ENCODE data around the gene PTPRR.
"Not testable (repeated sequence)": the region's sequence is repeated elsewhere in the genome, so short reads cannot be mapped to it uniquely, and the experiment has no call there.

Gene PTPRR

DNA sequence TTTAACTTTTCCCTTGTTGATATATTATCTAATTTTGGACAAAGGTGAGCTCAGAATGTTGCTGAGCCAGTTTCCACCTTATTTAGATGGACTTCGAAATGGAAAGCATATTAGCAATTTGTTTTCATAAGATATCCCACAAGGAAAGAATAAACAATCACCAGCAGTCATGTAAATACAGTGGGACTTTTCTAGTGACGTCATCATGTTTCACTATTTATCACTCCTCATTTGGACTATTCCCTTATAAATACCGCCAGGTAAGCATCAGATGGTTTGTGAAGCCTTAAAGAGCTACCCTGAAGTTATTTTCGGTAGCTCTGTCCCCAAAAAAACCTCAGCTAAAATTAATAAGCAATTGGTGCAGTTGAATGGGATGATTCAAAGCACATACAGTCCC lies 110.7 kb downstream of the PTPRR start:
- DNase-seq (ENCODE audit: extremely low spot score, insufficient read length, low read depth) (no peak), FAIRE-seq (no peak)

DNA sequence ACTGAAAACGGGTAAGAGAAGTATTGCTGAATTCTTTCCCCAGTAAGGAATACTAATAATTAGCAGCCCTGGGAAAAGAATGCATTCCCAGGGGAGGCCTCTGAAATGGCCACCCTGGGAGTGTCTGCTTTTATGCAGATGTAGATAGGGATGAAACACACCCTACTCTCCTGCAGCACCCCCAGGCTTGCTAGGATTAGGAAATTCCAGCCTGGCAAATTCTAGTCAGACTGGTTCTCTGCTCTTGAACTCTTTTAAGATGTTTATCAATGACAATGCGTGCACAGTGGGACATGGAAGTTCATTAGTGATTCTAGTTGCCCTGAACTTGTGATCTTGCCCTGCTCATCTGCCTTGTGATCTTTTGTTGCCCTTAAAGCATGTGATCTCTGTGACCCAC lies 112.5 kb downstream of the PTPRR start:
- not testable (repeated sequence) for FAIRE-seq; DNase-seq (ENCODE audit: extremely low spot score, insufficient read length, low read depth)

DNA sequence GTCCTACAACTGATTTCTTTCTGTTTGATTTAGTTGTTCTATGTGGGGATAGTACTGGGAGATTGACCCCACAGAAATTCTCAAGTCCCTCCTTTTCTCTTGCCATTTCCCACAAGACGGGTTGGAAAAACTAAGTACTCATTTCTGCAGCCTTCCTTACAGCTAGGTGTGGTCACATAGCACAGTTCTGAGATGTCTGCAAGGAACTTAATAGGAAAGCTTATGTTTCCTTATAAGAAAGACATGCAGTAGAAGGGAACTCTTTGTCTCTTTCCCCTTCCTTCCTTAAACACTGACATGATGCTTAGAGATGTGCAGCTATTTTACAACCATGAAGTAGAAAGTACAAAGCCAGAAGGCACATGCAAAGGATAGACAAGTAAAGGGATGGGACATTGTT lies 113.7 kb downstream of the PTPRR start:
- no peak for FAIRE-seq
- DNase-seq (ENCODE audit: extremely low spot score, insufficient read length, low read depth), result no peak

- no peak for FAIRE-seq
- no peak for DNase-seq (ENCODE audit: extremely low spot score, insufficient read length, low read depth)
Observed at GRCh38 chr12:70806043-70806442, 114.5 kb downstream of the PTPRR start.

DNA sequence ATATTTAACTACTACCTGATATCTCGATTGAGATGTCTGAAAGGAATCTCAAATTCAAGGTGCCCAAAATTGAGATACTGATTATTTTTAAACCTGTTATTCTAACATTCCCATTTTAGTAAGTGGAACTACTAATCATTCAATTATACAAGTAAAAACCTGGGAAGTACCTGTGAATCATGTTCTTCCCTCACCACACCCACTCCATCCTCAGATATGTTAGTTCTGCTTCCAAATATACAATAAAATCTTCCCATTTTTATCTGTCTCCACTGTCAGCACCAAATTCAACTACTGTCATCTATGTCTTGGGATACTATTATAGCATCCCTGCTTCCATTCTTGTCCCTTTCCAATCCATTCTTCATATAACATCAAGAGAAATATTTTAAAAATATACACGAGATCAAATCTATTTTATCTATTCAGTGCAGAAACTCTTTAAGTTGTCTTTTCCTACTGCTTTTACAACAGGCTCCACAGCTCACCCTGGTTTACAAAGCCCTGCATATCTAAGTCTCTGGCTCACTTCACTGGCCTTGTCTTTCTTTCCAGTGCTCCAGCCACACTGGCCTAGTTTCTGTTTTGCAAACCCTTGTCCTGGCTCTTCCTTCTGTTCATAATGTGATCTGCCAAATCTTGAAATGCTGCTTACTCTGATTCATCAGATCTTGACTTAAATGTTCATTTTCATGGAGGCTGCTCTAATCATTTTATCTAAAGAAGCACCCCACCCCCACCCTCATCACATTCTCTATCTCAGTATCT lies 122.3 kb downstream of the PTPRR start:
- FAIRE-seq, result no peak
- no peak for DNase-seq (ENCODE audit: extremely low spot score, insufficient read length, low read depth)

DNA sequence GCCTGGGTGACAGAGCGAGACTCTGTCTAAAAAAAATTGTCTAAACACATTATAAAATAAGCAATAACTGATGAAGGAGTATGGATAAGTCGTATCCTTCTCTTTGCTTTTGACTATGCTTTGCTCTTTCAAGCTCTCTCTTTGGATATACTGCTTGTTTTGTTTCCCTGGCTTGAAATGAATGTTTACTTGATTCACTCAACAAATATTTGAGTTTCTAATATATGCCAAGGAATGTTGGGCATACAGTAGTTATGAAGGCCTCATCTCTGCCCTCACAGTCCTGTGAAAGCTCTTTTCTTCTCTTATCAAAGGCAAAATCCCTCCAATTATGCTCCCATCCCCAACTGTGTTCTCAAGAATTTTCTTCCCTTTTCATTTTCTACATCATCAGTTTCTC lies 123.5 kb downstream of the PTPRR start:
- FAIRE-seq, result no peak
- no peak for DNase-seq (ENCODE audit: extremely low spot score, insufficient read length, low read depth)

DNA sequence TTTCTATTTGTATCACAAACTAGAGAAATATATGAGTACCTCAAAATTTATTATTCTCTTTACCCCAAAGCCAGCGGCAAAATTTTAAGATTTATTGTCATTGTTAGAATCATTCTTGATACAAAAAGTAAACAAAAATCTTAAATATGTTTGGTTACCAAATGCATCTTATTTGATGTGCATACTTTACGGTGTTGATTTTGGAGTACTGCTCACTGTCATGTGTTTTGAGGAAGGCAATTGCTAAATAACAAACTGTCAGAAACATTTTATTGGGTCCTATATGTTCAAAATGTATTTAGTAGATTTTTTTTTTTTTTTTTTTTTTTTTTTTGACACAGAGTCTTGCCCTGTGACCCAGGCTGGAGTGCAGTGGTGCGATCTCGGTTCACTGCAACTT lies 124.9 kb downstream of the PTPRR start:
- DNase-seq (ENCODE audit: extremely low spot score, insufficient read length, low read depth) (no peak), FAIRE-seq (no peak)

DNA sequence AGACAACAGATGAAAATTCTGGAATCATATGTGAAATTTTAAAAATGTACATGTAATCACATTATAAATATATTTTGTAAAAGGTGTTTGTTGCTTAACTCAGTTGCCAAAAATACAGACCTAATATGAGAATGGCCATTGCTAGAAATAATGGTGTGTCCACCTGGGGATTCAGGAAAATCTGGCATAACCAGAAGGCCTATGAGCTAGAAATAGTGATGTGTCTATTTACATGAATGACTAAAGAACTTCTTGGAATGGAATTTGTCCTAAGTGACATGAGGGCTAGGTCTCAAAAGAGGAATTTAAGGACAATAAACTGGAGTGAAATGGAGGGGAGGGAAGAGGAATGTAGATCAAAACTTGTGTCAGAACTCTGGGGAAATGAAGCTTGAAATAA lies 126.4 kb downstream of the PTPRR start:
- DNase-seq (ENCODE audit: extremely low spot score, insufficient read length, low read depth) (no peak), FAIRE-seq (no peak)

DNA sequence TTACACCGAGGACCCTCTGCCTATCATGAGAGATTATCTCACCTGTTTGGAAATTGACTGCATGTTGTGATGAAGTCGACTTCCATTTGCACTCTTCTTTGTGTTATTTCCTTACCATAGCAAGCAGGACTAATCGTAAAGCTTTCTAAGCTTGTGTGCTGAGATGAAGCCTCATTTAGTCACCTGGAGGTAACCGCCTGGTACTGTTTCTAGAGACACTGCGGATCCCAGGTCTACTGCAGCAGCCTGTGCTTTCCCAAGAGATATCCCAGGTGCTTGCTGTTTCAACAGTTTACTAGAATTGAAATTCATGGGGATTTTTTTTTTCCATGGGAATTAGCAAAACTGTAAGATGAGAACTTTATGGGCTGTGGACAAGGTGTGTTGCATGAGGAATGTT lies 131.8 kb downstream of the PTPRR start:
- no peak for FAIRE-seq

GRCh38 chr12:70787612-70788011 lies 132.9 kb downstream of the PTPRR start:
- no peak for DNase-seq (ENCODE audit: extremely low spot score, insufficient read length, low read depth)
- no peak for FAIRE-seq

More for the DNA sequence above, 131.8 kb downstream of the PTPRR start:
- no peak for DNase-seq (ENCODE audit: extremely low spot score, insufficient read length, low read depth)

GRCh38 chr12:70785896-70786295 lies 134.6 kb downstream of the PTPRR start:
- DNase-seq (ENCODE audit: extremely low spot score, insufficient read length, low read depth) (no peak), FAIRE-seq (no peak)

DNA sequence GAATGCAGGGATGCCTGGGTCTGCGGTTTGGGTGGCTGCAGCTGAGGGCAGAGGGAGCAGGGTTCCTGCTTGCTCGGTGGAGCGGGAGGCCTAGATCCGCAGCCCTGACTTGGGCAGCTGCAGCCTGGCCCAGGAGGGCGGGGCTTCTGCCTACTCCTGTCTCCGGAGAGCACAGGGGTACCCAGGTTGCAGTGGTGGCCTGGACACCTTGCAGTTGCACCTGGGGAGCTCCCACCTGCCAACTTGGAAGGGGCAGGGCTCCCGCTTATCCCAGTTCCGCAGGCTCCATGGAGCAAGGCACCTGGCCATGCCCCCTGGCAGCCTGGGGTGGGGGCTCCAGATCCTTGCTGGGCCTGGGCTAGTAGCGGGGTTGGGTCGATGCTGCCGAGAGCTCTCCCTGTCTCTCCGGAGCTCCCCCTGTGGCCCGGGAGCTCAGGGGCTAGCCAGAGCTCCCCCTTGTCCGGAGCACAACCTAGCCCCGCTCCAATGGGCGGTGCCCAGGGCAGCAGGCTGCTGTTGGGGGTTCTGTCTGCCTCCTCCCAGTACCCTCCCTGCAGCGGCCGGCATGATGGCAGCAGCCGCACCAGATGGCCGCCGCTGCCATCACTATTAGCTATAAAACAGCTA lies 136.4 kb downstream of the PTPRR start:
- FAIRE-seq (no peak), DNase-seq (ENCODE audit: extremely low spot score, insufficient read length, low read depth) (no peak)

DNA sequence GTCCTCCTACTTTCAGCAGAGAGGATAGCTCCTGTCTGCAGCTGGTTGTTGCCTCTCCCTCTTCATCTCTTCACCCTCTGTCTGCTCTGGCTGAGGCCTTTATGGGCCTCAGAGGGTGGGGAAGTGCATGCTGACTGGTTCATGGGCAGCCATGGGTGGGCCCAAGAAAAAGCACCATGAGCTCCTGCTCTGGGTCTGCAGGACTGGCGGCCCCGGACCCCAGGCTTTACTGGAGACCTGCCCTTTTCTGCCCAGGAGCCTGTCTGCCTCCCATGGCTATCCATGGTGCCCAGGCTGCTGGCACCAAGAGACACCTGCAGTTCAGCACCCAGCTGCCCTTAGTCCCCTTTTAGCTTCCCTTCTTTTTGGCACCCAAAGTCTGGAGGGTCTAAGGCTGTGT lies 137.1 kb downstream of the PTPRR start:
- FAIRE-seq (no peak), DNase-seq (ENCODE audit: extremely low spot score, insufficient read length, low read depth) (no peak)

GRCh38 chr12:70779250-70779649 lies 141.3 kb downstream of the PTPRR start:
- FAIRE-seq (no peak), DNase-seq (ENCODE audit: extremely low spot score, insufficient read length, low read depth) (no peak)

- FAIRE-seq, result no peak
- no peak for DNase-seq (ENCODE audit: extremely low spot score, insufficient read length, low read depth)
Observed at GRCh38 chr12:70774055-70774454, 146.5 kb downstream of the PTPRR start.

DNA sequence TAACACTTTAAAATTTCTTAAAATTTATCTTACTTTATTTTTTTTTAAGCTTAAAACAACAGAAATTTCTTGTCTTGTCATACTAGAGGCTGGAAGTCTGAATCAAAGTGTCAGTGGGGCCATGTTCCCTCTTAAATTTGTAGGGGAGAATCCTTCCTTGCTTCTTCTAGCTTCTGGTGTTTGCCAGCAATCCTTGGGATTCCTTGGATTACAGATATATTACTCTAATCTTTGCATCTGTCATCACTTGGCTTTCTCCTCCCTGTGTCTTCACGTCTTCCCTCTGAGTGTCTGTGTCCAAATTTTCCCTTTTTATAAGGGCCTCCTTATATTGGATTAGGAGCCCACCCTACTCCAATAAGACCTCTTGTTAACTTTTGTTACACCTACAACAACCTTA lies 147.7 kb downstream of the PTPRR start:
- FAIRE-seq (no peak), DNase-seq (ENCODE audit: extremely low spot score, insufficient read length, low read depth) (no peak)

DNA sequence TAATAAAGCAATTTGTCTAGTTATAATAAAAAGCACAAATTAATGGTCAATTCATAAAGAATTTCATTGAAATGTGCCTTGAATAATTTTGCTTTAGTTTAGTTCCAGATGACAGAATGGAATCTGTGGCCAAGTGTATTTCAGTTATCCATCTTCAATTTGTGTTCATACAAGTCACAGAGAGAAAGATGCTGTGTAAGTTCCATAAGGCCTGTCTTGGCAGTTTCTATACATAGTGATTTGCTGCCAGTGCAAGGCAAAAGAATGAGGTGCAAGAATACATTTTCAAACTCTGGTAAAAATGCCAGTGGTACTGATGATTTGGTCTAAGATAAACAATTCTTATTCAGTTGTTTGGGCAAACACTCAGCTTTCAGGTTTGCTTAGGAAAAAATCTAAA lies 149.0 kb downstream of the PTPRR start:
- DNase-seq (ENCODE audit: extremely low spot score, insufficient read length, low read depth) (no peak), FAIRE-seq (no peak)

DNA sequence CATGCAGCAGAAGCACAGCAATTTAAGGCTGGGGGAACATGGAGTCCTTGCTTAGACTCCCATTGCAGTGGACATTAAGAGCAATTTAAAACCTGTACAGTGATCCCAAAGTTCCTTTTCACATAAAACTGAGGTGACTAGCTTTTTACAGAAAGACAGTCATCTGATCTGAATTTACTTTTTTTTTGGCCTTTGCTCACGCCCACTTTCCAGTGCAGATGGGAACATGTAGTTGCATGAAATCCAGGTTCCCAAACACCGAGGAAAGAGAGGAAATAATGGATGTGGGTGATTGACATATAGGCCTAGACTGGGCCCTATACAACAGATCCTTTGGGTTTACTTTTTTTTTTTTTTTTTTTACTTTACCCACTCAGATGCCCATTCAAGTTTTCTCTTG lies 156.9 kb downstream of the PTPRR start:
- no peak for FAIRE-seq
- no peak for DNase-seq (ENCODE audit: extremely low spot score, insufficient read length, low read depth)

GRCh38 chr12:70762000-70762399 lies 158.5 kb downstream of the PTPRR start:
- no peak for DNase-seq (ENCODE audit: extremely low spot score, insufficient read length, low read depth)

GRCh38 chr12:70759161-70759918 lies 161.2 kb downstream of the PTPRR start:
- DNase-seq (ENCODE audit: extremely low spot score, insufficient read length, low read depth), result no peak
- FAIRE-seq, result no peak

More at GRCh38 chr12:70762000-70762399, 158.5 kb downstream of the PTPRR start:
- FAIRE-seq, result no peak

- no peak for FAIRE-seq
- DNase-seq (ENCODE audit: extremely low spot score, insufficient read length, low read depth), result no peak
Observed at GRCh38 chr12:70758494-70758845, 162.1 kb downstream of the PTPRR start.
